IMR-90 (cell line): ENCODE data around the gene CBX6.

Experiments
- BHLHE40 ChIP-seq: fragments of 150-350 bp; IDR thresholded peaks from 2 replicates; pipeline ENCODE4 v1.6.1; 2016; ENCODE audit warnings: mild to moderate bottlenecking, low read depth, low read length
- CHD1 ChIP-seq: IDR thresholded peaks from 2 replicates; pipeline ENCODE4 v1.6.1; 2012; ENCODE audit warnings: low read depth, low read length, improper control_type of control experiment
- ELK1 ChIP-seq: fragments of 150-350 bp; IDR thresholded peaks from 2 replicates; pipeline ENCODE4 v1.6.1; 2016; ENCODE audit warnings: low read depth, mild to moderate bottlenecking, low read length, moderate library complexity, borderline replicate concordance
- FOS ChIP-seq: fragments of 150-350 bp; IDR thresholded peaks from 2 replicates; pipeline ENCODE4 v1.6.1; 2016; ENCODE audit warnings: low read depth, low read length
- MAZ ChIP-seq: IDR thresholded peaks from 2 replicates; pipeline ENCODE4 v1.6.1; 2012; ENCODE audit warnings: low read depth, mild to moderate bottlenecking, low read length, improper control_type of control experiment, moderate library complexity, borderline replicate concordance
- MXI1 ChIP-seq: IDR thresholded peaks from 2 replicates; pipeline ENCODE4 v1.6.1; 2012; ENCODE audit warnings: low read depth, mild to moderate bottlenecking, low read length, moderate library complexity, borderline replicate concordance
- NFE2L2 ChIP-seq: fragments of 150-350 bp; IDR thresholded peaks from 2 replicates; pipeline ENCODE4 v1.6.1; 2016; ENCODE audit warnings: low read depth, mild to moderate bottlenecking, low read length
- POLR2A ChIP-seq: IDR thresholded peaks from 2 replicates; pipeline ENCODE4 v1.6.1; 2012; ENCODE audit warnings: mild to moderate bottlenecking, low read depth, low read length
- RAD21 ChIP-seq: IDR thresholded peaks from 2 replicates; pipeline ENCODE4 v1.6.1; 2012; ENCODE audit warnings: low read length, improper control_type of control experiment
- RFX5 ChIP-seq: IDR thresholded peaks from 2 replicates; pipeline ENCODE4 v1.8.0; 2012; ENCODE audit warnings: low read depth, mild to moderate bottlenecking, low read length, moderate library complexity
- SMC3 ChIP-seq: fragments of 150-350 bp; IDR thresholded peaks from 2 replicates; pipeline ENCODE4 v1.6.1; 2016; ENCODE audit warnings: low read depth, mild to moderate bottlenecking, antibody characterized with exemption, low read length, moderate library complexity
- TF ChIP-seq, protein P1 (sequence below): conservative IDR thresholded peaks from 2 replicates; pipeline ENCODE4 v1.5.1; 2012; ENCODE audit warnings: mild to moderate bottlenecking, low read depth, low read length, improper control_type of control experiment
- TF ChIP-seq, protein P2 (sequence below): fragments of 150-350 bp; IDR thresholded peaks from 2 replicates; pipeline ENCODE4 v1.6.1; 2017; ENCODE audit warnings: mild to moderate bottlenecking, antibody characterized with exemption, low read length, low read depth

DNA sequence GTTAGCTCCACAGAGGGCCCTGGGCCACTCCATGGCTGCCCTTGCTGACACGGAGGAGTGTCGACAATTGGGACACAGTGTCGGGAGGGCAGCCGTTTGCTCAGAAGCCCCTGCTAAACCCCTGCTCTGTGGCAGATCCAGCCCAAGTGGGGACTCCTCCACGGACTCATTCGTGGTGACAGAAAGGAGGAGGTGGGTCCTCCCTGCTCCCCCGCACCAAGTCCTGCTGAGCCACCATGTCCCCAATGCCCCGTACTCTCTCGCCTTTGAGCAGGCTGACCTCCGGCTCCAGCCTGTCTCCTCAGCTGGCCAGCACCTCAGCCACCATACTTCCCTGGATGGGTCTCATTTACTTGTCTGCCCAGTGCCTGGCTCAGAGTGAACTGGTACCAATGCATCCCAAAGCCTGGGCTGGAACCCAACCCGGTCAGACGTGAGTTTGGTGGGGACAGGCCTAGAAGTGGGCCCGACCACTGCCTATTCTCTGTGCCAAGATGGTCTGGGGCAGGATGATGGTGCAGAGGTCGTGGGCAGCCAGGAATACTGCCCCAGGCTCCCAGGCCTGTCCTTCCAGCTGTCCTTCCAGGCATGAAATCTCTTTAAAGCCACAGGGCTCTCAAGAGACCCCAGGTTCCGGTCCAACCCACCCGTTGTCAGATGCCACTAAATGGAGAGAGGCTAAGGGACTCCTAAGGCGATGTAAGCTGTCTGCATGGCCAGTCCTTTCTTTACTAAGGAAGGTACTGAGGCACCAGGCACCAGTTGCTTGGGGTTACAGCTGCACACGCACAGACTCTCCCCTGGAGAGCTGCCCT is 4.3 kb downstream of the CBX6 start:
- TF ChIP-seq, protein P1, sequence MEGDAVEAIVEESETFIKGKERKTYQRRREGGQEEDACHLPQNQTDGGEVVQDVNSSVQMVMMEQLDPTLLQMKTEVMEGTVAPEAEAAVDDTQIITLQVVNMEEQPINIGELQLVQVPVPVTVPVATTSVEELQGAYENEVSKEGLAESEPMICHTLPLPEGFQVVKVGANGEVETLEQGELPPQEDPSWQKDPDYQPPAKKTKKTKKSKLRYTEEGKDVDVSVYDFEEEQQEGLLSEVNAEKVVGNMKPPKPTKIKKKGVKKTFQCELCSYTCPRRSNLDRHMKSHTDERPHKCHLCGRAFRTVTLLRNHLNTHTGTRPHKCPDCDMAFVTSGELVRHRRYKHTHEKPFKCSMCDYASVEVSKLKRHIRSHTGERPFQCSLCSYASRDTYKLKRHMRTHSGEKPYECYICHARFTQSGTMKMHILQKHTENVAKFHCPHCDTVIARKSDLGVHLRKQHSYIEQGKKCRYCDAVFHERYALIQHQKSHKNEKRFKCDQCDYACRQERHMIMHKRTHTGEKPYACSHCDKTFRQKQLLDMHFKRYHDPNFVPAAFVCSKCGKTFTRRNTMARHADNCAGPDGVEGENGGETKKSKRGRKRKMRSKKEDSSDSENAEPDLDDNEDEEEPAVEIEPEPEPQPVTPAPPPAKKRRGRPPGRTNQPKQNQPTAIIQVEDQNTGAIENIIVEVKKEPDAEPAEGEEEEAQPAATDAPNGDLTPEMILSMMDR: no peak
- TF ChIP-seq MAZ (no peak), POLR2A (no peak), SMC3 (no peak), NFE2L2 (no peak), ELK1 (no peak), BHLHE40 (no peak), RFX5 (no peak), RAD21 (no peak), CHD1 (no peak), MXI1 (no peak), FOS (no peak)
- TF ChIP-seq, protein P2, sequence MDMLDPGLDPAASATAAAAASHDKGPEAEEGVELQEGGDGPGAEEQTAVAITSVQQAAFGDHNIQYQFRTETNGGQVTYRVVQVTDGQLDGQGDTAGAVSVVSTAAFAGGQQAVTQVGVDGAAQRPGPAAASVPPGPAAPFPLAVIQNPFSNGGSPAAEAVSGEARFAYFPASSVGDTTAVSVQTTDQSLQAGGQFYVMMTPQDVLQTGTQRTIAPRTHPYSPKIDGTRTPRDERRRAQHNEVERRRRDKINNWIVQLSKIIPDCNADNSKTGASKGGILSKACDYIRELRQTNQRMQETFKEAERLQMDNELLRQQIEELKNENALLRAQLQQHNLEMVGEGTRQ: no peak
